Trophoblast cell (in vitro differentiated cells and primary cell): ENCODE data around the gene AICDA.

Source experiments
- DNase-seq, 2 donors: peaks; one replicate each; pipeline ENCODE4 v3.0.0-alpha.2; 2016
- H2AFZ ChIP-seq: 2 replicates; pipeline ENCODE4 v1.6.1; 2013; ENCODE audit warnings: low read length, moderate library complexity, mild to moderate bottlenecking; ENCODE audit not compliant: insufficient read depth, poor library complexity
- H2AK5ac ChIP-seq: 2 replicates; pipeline ENCODE4 v1.6.1; 2013; ENCODE audit warnings: mild to moderate bottlenecking, low read length
- H2BK120ac ChIP-seq: 2 replicates; pipeline ENCODE4 v1.6.1; 2013; ENCODE audit warnings: low read length, mild to moderate bottlenecking, moderate library complexity; ENCODE audit not compliant: insufficient read depth, poor library complexity
- H2BK12ac ChIP-seq: 2 replicates; pipeline ENCODE4 v1.6.1; 2013; ENCODE audit warnings: mild to moderate bottlenecking, low read length, moderate library complexity
- H2BK5ac ChIP-seq: 2 replicates; pipeline ENCODE4 v1.6.1; 2013; ENCODE audit warnings: low read length, low read depth, moderate library complexity, mild to moderate bottlenecking; ENCODE audit not compliant: poor library complexity
- H3K14ac ChIP-seq: 2 replicates; pipeline ENCODE4 v1.6.1; 2013; ENCODE audit warnings: mild to moderate bottlenecking, low read length
- H3K18ac ChIP-seq: 2 replicates; pipeline ENCODE4 v1.6.1; 2013; ENCODE audit warnings: mild to moderate bottlenecking, low read length
- H3K23ac ChIP-seq: 2 replicates; pipeline ENCODE4 v1.6.1; 2013; ENCODE audit warnings: low read length
- H3K27ac ChIP-seq: 2 replicates; pipeline ENCODE4 v1.5.1; 2013; ENCODE audit warnings: low read depth, mild to moderate bottlenecking, inconsistent platforms, low read length, moderate library complexity
- H3K27me3 ChIP-seq: 2 replicates; pipeline ENCODE4 v1.6.1; 2013; ENCODE audit warnings: inconsistent platforms, mild to moderate bottlenecking, low read length, moderate library complexity; ENCODE audit not compliant: insufficient read depth
- H3K36me3 ChIP-seq, 2 experiments: 1 replicate in 1 of 2; 2 replicates in 1 of 2; pipeline ENCODE4 v1.6.1; 2013; ENCODE audit warnings: low read length in 2 of 2, mild to moderate bottlenecking in 2 of 2, moderate library complexity in 1 of 2; ENCODE audit not compliant: insufficient read depth in 2 of 2, control insufficient read depth in 1 of 2
- H3K4ac ChIP-seq: 2 replicates; pipeline ENCODE4 v1.6.1; 2013; ENCODE audit warnings: low read depth, mild to moderate bottlenecking, low read length, moderate library complexity
- H3K4me1 ChIP-seq, 2 experiments: 1 replicate in 1 of 2; 2 replicates in 1 of 2; pipeline ENCODE4 v1.6.1; 2013; ENCODE audit warnings: low read length in 2 of 2, mild to moderate bottlenecking in 2 of 2, moderate library complexity in 1 of 2; ENCODE audit not compliant: insufficient read depth in 2 of 2, control insufficient read depth in 1 of 2
- H3K4me2 ChIP-seq: 2 replicates; pipeline ENCODE4 v1.6.1; 2013; ENCODE audit warnings: inconsistent platforms, mild to moderate bottlenecking, low read length, moderate library complexity
- H3K4me3 ChIP-seq: 2 replicates; pipeline ENCODE4 v1.5.1; 2013; ENCODE audit warnings: mild to moderate bottlenecking, low read depth, low read length, inconsistent platforms
- H3K79me1 ChIP-seq: one replicate; pipeline ENCODE4 v1.6.1; 2013; ENCODE audit warnings: low read length
- H3K79me2 ChIP-seq: 2 replicates; pipeline ENCODE4 v1.6.1; 2013; ENCODE audit warnings: low read length, mild to moderate bottlenecking; ENCODE audit not compliant: control insufficient read depth, insufficient read depth, poor library complexity
- H3K9ac ChIP-seq: 2 replicates; pipeline ENCODE4 v1.6.1; 2013; ENCODE audit warnings: mild to moderate bottlenecking, low read length
- H3K9me3 ChIP-seq: 2 replicates; pipeline ENCODE4 v1.6.1; 2013; ENCODE audit warnings: low read depth, mild to moderate bottlenecking, control low read depth, inconsistent platforms, low read length; ENCODE audit not compliant: insufficient read depth
- H4K12ac ChIP-seq: 2 replicates; pipeline ENCODE4 v1.6.1; 2013; ENCODE audit warnings: low read depth, mild to moderate bottlenecking, low read length, moderate library complexity
- H4K8ac ChIP-seq: 2 replicates; pipeline ENCODE4 v1.6.1; 2013; ENCODE audit warnings: low read depth, mild to moderate bottlenecking, low read length, moderate library complexity
- H4K91ac ChIP-seq: one replicate; pipeline ENCODE4 v1.6.1; 2013; ENCODE audit warnings: low read depth, mild to moderate bottlenecking, low read length, moderate library complexity
- WGBS: extraction: QIAGEN DNeasy Blood & Tissue Kit; methylation state at CpG from one replicate; pipeline ENCODE4 v1.1.7; 2013; ENCODE audit warnings: missing lambda C conversion rate; ENCODE audit not compliant: insufficient read length, insufficient coverage; ENCODE audit errors: extremely low coverage; 5-methylcytosine and 5-hydroxymethylcytosine counted together

AICDA gene

DNA sequence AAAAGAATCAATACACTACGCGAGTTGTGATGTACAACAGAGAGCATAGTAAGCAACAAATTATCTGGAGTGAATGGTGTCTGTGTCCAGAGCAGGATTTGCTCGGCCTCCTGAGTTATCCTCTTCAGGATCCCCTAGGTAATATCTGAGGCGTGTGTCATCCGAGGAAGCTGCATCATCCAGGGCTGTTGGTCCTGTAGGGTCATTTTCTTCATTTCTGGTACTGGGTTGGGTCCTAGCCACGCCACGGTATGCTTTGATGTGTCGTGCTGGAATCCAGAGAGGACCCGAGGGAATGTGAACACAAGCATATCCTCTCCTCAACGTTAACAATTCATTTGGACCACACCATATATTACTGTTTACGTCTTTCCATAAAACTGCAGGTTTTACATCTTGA, 53.0 kb downstream of the AICDA start:
- Histone ChIP-seq H3K14ac (no peak overlapping the region), H3K18ac (no peak overlapping the region), H2BK120ac (no peak overlapping the region), H3K36me3 (no peaks in the 10 kb centered on the region), H2AFZ (no peak overlapping the region), H3K9me3 (no peaks in the 10 kb centered on the region), H3K4me3 (no peak overlapping the region), H4K8ac (no peak overlapping the region), H3K79me2 (no peaks in the 10 kb centered on the region), H3K23ac (no peak overlapping the region), H3K4me2 (no peak overlapping the region), H4K12ac (no peak overlapping the region), H2AK5ac (no peak overlapping the region), H2BK12ac (no peak overlapping the region), H4K91ac (no peak overlapping the region), H2BK5ac (no peak overlapping the region), H3K27ac (no peak overlapping the region), H3K4me1 (no peaks in the 10 kb centered on the region), H3K4ac (no peak overlapping the region), H3K9ac (no peak overlapping the region), H3K27me3 (no peaks in the 10 kb centered on the region), H3K79me1 (no peaks in the 10 kb centered on the region)
- WGBS: no CpG with 5 or more reads among the region's 11 CpGs
- DNase-seq: peak; percentile 76 to 92

DNA sequence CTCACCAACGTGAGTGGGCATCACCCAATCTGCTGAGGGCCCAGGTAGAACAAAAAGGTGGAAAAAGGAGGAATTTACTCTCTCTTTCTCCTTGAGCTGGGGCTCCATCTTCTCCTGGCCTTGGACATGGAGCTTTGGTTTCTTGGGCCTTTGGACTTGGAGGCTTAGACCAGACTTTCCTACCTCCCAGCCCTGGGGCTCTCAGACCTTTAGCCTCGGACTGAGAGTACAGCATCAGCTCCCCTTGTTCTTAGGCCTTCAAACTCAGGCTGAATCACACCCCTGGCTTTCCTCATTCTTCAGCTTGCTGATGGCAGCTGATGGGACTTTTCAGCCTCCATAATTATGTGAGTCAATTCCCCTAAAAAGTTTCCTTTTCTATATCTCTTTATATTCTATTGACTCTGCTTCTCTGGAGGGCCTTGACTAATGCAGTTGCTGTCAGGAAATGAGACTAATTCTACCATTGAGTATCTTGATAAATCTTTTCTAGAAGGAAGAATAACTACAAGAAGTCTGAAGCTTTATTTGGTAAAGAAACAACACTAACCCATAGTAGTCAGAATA, 56.0 kb downstream of the AICDA start:
- no peak overlapping the region for H2AK5ac ChIP-seq
- no peak overlapping the region for H4K8ac ChIP-seq
- H3K4ac ChIP-seq: no peak overlapping the region
- H2BK5ac ChIP-seq: no peak overlapping the region
- H3K18ac ChIP-seq: no peak overlapping the region
- no peak overlapping the region for H3K4me3 ChIP-seq
- no peaks in the 10 kb centered on the region for H3K79me2 ChIP-seq
- H3K79me1 ChIP-seq: no peaks in the 10 kb centered on the region
- no peak overlapping the region for H4K91ac ChIP-seq
- no peak for DNase-seq
- no peak overlapping the region for H3K4me2 ChIP-seq
- no peak overlapping the region for H3K9ac ChIP-seq
- H3K4me1 ChIP-seq: no peaks in the 10 kb centered on the region
- no peak overlapping the region for H2AFZ ChIP-seq
- no peak overlapping the region for H4K12ac ChIP-seq
- H3K9me3 ChIP-seq: no peaks in the 10 kb centered on the region
- no peak overlapping the region for H3K14ac ChIP-seq
- WGBS: no CpG with 5 or more reads among the region's 2 CpGs
- no peak overlapping the region for H2BK120ac ChIP-seq
- no peak overlapping the region for H3K23ac ChIP-seq
- no peaks in the 10 kb centered on the region for H3K36me3 ChIP-seq
- no peak overlapping the region for H3K27ac ChIP-seq
- no peaks in the 10 kb centered on the region for H3K27me3 ChIP-seq
- no peak overlapping the region for H2BK12ac ChIP-seq

DNA sequence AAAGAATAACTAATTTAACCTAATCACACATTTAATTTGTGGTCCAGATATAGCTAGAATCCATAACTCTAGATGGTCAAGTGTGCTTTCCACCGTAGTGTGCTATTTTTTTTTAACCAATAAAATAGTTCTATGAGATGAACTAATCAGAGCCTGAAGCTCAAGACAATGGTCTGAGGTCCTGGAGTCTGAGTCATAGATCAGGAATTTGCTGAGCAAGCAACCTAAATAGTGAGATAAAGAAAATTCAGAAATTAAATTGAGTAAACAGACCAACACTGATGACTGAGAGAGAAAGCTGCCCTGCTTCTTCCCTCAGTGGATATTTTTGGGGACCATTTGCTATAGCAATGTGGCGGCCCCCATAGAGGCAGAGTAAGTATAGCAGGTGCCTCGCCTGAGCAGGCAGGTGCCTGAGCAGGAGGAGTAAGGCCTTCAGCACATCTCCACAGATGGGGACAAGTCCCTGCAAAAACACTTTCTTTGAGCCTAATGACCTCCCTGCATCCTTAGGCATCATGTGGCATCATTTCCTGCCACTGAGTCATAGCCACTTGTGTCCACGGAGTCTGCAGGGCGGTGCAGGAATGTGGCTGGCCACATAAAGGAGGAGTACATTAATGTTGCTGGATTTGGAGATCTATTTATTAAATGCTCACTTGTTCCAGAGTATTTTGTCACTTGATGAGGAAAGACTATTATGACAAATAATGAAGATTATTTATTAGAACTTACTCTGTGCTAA, 58.0 kb downstream of the AICDA start:
- no CpG with 5 or more reads among the region's 5 CpGs for WGBS
- Histone ChIP-seq H3K14ac (no peak overlapping the region), H3K4me3 (no peak overlapping the region), H3K36me3 (no peaks in the 10 kb centered on the region), H3K4me1 (no peaks in the 10 kb centered on the region), H3K9me3 (no peaks in the 10 kb centered on the region), H3K18ac (no peak overlapping the region), H2AK5ac (no peak overlapping the region), H3K79me2 (no peaks in the 10 kb centered on the region), H3K23ac (no peak overlapping the region), H4K12ac (no peak overlapping the region), H2BK12ac (no peak overlapping the region), H3K9ac (no peak overlapping the region), H3K79me1 (no peaks in the 10 kb centered on the region), H2BK120ac (no peak overlapping the region), H2AFZ (no peak overlapping the region), H3K27me3 (no peaks in the 10 kb centered on the region), H3K27ac (no peak overlapping the region), H4K91ac (no peak overlapping the region), H3K4me2 (no peak overlapping the region), H2BK5ac (no peak overlapping the region), H3K4ac (no peak overlapping the region), H4K8ac (no peak overlapping the region)
- peak in 1 of 2 donors; percentile 23 for DNase-seq

DNA sequence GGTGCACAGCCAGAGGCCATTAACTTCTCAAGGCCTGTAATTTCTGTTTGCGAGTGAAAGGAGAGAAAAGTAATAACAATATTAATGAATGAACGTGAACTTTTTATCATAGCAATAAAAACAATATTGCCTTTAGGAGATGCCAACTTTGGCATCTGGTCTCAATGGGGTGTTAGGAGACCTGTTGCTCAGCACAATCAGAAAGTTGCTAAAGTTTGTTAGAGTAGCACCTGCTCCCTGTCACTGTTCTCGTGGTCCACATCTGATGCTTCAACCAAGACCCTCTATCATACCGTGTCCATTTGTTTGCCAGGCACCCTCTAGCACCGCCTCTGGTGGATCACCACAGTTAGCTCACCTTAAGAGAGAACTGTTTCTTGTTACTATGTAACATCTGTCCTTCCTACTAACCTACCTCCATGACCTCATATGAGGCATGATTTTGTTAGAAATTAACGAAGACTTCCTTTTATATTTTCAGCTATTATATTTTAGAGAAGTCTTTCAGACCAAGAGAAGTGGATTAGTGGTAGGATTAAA, 59.5 kb downstream of the AICDA start:
- no peak overlapping the region for H2AFZ ChIP-seq
- H4K91ac ChIP-seq: no peak overlapping the region
- no peaks in the 10 kb centered on the region for H3K36me3 ChIP-seq
- no peak overlapping the region for H3K4ac ChIP-seq
- no peaks in the 10 kb centered on the region for H3K27me3 ChIP-seq
- H3K18ac ChIP-seq: no peak overlapping the region
- H3K4me3 ChIP-seq: no peak overlapping the region
- H2BK120ac ChIP-seq: no peak overlapping the region
- H3K14ac ChIP-seq: no peak overlapping the region
- WGBS: no CpG with 5 or more reads among the region's 6 CpGs
- no peak overlapping the region for H3K4me2 ChIP-seq
- H4K8ac ChIP-seq: no peak overlapping the region
- no peak for DNase-seq
- no peaks in the 10 kb centered on the region for H3K9me3 ChIP-seq
- H3K27ac ChIP-seq: no peak overlapping the region
- no peak overlapping the region for H3K23ac ChIP-seq
- no peaks in the 10 kb centered on the region for H3K79me1 ChIP-seq
- H3K4me1 ChIP-seq: no peaks in the 10 kb centered on the region
- H2BK12ac ChIP-seq: no peak overlapping the region
- no peak overlapping the region for H4K12ac ChIP-seq
- no peak overlapping the region for H2AK5ac ChIP-seq
- H3K79me2 ChIP-seq: no peaks in the 10 kb centered on the region
- H2BK5ac ChIP-seq: no peak overlapping the region
- no peak overlapping the region for H3K9ac ChIP-seq
